Measurements from ENCODE around the gene TRABD2B. TPM values are rescaled to one million over a fixed set of nuclear protein-coding genes. Genes with fewer than 3 reads are reported as not detected.

Gene TRABD2B
- total RNA-seq, 2 experiments from 2014 or later = not detected

DNA sequence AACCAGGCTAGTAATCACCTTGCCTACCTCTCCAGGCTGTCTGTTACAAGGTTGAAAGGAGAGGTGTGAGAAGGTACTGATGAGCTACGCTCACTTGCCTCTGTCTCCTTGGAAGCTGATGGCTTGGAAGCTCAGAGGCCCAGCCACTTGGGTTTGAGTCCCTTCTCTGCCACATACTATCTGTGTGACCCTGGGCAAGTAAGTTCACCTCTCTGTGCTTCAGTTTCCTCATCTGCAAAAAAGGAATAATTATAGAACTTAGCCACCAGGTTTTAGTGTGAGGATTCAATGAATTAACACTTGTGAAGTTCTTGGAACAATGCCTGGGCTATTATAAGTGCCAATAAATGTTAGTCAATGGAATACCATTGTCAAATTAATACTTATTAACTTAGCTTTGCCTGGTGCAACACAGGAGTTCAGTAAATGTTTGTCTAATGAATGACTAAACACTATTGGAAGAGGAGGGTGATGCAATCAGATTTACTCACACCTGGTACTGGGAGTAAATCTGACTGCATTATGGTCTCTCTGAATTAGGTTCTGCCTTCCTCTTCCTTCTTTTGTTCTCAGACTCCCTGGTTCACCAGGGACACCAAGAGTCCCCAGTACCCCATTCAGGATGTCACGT, 55.5 kb downstream of the TRABD2B start:
- POLR2A ChIA-PET = no interaction called here
- CTCF ChIA-PET = no interaction called here

DNA sequence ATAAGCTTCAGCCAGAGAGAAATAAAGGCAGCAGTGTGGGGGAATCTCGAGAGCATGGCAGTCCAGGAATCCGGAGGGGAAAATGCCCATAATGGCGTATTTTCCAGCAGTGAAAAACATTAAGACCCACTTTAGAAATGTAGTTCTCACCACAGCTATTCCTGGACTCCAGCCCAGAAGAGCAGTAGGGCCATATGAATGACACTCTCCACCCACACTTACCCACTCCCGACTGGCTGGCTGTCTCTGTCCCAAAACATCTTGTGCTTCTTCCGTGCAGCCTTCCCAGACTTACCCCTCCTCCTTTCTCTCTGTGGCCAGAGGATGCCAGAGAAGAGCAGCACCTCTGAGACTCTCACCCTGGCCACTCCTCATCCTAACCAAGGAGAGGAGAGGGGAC, 56.4 kb downstream of the TRABD2B start:
- ChIA-PET POLR2A (no interaction called here), CTCF (no interaction called here)

- ChIA-PET POLR2A (no interaction called here), CTCF (no interaction called here)
These were observed 56.9 kb downstream of the TRABD2B start for GRCh38 chr1:47940326-47940725.

DNA sequence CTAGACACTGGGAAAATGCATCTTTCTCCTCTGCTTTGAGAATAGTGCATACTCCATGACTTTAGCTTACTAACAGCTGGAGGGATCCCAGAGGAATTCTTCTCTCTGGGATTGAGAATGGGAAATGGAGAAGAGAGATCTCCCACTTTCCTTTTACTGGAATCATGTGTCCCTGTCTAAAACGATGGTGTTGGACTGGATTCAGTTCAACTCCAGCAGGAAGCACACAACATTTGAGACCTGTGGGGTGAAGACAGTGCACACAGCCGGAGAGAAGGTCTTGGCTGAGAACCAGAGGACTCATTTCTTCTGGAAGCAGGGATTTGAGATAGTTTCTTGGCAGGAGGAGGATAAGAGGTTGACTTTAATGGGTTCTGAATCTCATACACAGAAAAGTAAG, 58.7 kb downstream of the TRABD2B start:
- ChIA-PET POLR2A (no interaction called here), CTCF (no interaction called here)

GRCh38 chr1:47937586-47938254, 59.5 kb downstream of the TRABD2B start:
- ChIA-PET CTCF (no interaction called here), POLR2A (no interaction called here)

GRCh38 chr1:47936916-47937551, 60.2 kb downstream of the TRABD2B start:
- POLR2A ChIA-PET = no interaction called here

GRCh38 chr1:47935856-47936255, 61.3 kb downstream of the TRABD2B start:
- ChIA-PET POLR2A (no interaction called here), CTCF (no interaction called here)

More at GRCh38 chr1:47936916-47937551, 60.2 kb downstream of the TRABD2B start:
- CTCF ChIA-PET = no interaction called here

- ChIA-PET POLR2A (no interaction called here), CTCF (no interaction called here)
These were observed 62.0 kb downstream of the TRABD2B start for GRCh38 chr1:47935163-47935562.

GRCh38 chr1:47934243-47934805, 62.9 kb downstream of the TRABD2B start:
- POLR2A ChIA-PET = no interaction called here
- CTCF ChIA-PET = no interaction called here

DNA sequence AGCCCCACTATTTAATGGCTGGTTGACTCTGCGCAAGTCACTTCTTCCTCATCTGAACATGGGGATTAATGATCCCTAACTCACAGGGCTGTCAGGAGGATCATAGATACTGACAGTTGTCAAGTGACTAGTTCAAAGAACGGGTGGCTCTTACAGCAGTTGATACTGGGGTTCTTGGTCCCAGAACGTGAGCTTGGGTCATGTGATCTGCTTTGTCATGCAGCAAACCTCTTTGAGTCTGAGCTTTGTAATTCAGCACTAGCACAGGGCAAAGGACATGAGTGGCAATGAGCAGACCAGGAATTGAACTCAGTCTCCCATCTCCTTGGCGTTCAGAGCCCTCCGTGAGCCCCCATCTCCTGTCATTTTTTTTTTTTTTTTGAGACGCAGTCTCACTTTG, 64.4 kb downstream of the TRABD2B start:
- CTCF ChIA-PET = no interaction called here
- POLR2A ChIA-PET = no interaction called here

DNA sequence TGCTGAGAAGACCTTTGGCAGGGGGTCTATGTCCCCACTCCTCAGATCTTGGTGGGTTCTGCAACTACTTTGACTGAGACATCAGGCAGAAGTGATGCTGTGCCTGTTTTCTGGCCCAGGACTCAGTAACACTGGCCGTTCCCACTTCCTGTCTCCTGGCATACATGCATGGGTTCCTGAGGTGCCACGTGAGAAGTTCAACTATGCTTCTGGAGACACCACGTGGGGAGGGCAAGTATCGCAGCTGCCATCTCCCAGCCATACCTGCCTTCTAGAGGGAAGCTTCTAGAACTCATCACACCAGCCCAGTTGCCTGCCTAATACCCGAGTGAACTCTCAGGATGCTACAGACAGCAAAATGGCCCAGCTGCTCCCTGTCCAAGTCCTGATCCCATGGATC, 65.8 kb downstream of the TRABD2B start:
- ChIA-PET CTCF (no interaction called here), POLR2A (no interaction called here)

DNA sequence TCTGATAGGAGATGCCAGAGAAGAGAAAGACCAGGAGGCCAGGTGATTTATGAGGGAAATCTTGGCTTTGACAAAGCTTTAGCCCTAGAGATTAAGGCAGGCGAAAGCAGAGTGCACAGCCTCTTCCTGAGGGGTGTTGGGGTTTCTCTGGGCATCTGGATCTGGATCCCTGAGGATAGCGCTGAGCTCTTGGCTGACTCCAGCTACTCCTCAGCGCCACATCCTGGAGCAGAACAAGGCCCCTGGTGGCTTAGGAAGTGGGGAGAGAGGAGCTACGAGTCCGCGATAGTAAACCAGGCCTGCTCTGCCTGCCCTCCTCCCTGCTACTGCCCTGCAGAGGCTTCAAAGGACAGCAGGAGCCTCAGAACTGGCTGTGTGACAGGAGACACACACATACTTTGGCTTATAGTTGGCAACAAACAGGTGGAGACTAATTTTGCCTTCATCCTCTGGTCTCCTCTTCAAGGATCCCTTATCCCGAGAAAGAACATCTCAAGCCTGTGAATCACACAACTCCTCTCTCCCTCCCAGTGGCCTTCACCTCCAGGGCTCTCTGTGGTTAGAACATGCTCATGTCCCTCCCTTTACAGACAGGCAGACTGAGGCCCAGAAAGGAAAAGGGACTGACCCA, 66.9 kb downstream of the TRABD2B start:
- POLR2A ChIA-PET = no interaction called here
- CTCF ChIA-PET = no interaction called here

GRCh38 chr1:47927165-47927564, 70.0 kb downstream of the TRABD2B start:
- ChIA-PET POLR2A (no interaction called here), CTCF (no interaction called here)

DNA sequence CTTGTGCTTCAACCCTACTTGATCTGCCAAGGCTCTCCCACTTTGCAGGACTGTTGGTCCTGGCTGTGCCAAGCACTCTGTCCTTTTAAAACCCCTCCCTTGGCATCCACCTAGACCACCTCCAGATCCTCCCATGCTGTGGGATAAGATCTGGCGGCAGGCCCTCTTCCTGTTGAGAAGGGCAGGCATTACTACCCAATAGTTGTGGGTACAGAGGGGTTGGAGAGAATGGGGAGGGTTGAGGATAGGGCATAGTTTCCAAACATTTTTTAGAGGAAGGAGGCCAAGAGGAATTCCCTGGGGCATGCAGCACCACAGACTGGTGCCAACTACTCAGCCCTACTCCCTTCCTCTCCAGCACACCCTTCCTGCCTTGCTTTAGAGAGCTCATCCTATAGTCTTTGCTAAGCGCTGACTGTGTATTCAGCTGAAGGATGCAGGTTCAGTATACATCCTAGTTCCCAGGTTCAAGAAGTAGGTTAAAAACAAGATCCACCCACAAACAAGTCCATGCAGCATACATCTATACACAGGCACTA, 70.7 kb downstream of the TRABD2B start:
- POLR2A ChIA-PET = no interaction called here

GRCh38 chr1:47924270-47925048, 72.7 kb downstream of the TRABD2B start:
- CTCF ChIA-PET = no interaction called here
- POLR2A ChIA-PET = no interaction called here

More for the DNA sequence above, 70.7 kb downstream of the TRABD2B start:
- CTCF ChIA-PET = no interaction called here

DNA sequence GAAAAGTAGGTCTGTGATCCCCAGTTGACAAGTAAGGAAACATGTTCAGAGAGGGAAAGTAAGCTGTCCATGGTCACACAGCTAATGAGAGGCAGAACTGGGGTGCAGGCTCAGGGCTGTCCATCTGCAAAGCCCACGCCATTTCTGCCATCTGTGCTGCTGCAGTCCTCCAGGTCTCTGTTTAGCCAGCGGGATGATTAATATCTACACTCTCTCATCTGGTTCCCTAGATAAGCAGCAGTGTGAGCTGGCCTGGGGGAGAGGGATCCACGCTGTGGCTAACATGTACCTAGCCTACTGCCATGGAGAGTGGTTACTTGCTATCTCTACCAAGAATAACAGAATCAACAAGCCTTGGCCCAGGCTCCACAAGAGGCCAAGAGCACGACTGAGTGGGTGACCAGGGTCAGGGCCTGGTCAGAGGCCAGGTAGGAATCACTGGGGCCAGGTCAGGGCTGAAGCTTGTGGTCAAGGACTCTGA, 75.2 kb downstream of the TRABD2B start:
- CTCF ChIA-PET = no interaction called here
- POLR2A ChIA-PET = no interaction called here

DNA sequence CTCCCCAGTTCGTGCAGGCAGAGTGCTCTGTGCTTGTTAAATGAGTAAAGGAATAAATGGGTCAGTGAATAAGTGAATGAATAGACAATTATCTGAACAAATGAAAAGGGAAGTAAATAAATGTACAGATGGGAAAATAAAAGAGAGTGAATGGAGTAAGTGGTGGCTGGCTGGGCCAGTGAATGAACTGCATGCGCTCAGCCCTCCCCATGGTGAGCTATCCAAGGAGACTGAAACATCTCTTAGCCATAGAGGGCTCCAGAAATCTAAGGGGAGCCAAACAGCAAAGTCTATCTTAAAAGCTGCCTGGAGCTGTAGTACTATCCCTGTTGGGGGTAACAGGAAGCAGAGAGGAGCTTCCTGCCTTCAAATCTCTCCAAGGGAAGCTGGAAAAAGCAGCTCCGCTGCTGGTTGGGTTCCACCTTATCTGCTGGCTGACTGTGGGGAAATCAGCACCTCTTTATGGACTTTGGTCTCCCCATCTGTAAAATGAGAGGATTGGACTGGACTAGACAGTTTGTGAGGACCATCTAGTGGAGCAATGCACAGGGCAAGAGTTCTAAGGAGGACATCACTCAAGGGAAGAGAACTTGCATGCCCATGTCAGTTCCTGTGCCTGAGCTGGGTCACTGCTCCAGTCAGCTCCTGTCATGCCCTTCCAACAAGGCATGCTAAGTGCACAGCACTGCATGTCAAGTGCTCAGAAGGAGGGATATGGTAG, 77.9 kb downstream of the TRABD2B start:
- CTCF ChIA-PET = no interaction called here
- POLR2A ChIA-PET = no interaction called here

- CTCF ChIA-PET = no interaction called here
- POLR2A ChIA-PET = no interaction called here
These were observed 78.8 kb downstream of the TRABD2B start for GRCh38 chr1:47918257-47918867.

- ChIA-PET POLR2A (no interaction called here), CTCF (no interaction called here)
These were observed 79.5 kb downstream of the TRABD2B start for GRCh38 chr1:47917687-47918086.

Measured in activated CD8-positive, alpha-beta memory T cell treated with anti-CD3 and anti-CD28 coated beads for 36 hours (primary cell).